Activated CD8-positive, alpha-beta memory T cell treated with anti-CD3 and anti-CD28 coated beads for 36 hours (primary cell): Measurements from ENCODE around the gene ABHD17C. TPM values are rescaled to one million over a fixed set of nuclear protein-coding genes. Genes with fewer than 3 reads are reported as not detected.

Experiments
- CTCF ChIA-PET: fragments of 350-600 bp; sonication (Branson Sonifier 250); formaldehyde crosslinking; loops from one replicate; lab custom pipeline; 2021; ENCODE audit warnings: antibody characterized with exemption; lab: Charles Lee
- POLR2A ChIA-PET: fragments of 350-600 bp; sonication (Branson Sonifier 250); formaldehyde crosslinking; loops from one replicate; lab custom pipeline; 2021; ENCODE audit warnings: antibody characterized with exemption; lab: Charles Lee
- total RNA-seq, 2 experiments: library from RNA; stranded (reverse); gene quantifications; one replicate each; pipeline ENCODE4 v1.2.3, GENCODE V29; 2021

Gene ABHD17C
- total RNA-seq, 2 experiments from 2014 or later = 5.6 to 6.8 TPM

DNA sequence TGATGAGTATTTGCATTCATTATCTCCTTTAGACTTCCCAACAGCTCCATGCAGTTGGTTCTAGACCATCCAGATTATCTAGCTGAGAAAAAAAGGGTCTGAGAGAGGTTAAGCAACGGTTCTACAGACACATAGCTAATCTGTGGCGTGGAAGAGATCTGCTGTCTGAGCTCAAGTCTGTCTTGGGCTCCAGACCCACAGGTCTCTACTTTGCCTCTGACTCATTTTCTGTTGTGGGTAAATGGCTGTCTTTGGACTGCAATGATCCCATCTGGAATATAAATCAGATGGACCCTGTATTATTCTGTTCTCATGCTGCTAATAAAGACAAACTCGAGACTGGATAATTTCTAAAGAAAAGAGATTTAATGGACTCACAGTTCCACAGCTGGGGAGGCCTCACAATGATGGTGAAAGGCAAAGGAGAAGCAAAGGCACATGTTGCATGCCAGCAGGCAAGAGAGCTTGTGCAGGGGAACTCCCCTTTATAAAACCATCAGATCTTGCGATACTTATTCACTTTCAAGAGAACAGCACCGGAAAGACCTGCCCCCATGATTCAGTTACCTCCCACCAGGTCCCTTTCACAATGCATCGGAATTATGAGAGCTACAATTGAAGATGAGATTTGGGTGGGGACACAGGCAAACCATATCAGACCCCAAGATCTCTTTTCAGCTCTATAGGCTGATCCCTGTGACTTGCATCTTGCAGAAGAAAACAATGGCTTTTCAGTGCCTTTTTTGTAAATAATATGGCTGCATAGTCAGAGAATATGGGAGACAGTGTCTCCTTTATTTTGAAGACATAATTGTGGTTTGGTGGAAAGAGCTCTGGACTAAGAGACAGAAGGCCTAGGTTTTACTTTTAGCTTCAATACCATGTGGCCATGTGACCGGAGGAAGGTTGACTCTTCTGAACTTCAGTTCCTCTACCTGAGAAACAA is 108.7 kb downstream of the ABHD17C start:
- POLR2A ChIA-PET = interaction anchor here (1.1 to 1.5 kb wide), 2 partner anchors 18 to 21 kb away, joined by 3 read pairs; no protein-coding TSS in a partner anchor
- CTCF ChIA-PET = no interaction called here

DNA sequence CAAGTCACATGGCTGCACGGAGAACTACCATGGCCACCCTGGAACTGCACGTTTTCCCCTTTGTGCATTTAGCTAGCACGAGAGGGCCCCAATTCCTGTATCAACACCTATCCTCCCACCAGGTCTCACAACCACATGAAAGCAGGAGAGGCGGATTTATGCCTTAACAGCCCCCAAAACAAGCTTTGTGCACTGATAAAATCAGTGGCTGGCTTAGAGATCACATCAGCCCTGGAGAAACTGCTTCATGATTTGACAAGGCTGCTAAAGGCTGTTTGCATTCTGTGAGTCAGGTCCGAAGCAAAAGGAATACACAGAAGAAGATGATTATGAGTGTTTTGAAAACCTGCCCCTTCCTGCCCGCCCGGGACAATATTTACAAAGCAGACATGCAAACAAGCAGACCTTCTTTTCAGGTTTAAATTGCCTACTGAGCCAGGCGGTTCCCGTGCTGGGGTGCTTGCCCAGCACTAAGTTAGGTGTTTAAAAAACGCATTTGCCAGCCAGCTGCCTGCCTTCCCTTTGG is 109.9 kb downstream of the ABHD17C start:
- CTCF ChIA-PET = no interaction called here
- POLR2A ChIA-PET = interaction anchor here (1.1 to 1.5 kb wide), 2 partner anchors 19 to 22 kb away, joined by 3 read pairs; no protein-coding TSS in a partner anchor

Other genes with a start within 250 kb of the ABHD17C start
- gene CEMIP, start 84.1 kb downstream of the ABHD17C start, total RNA-seq = not detected